NT2/D1 (cell line): ENCODE results near the gene MFNG.

ENCODE experiments used
- YY1 ChIP-seq: IDR thresholded peaks from 2 replicates; pipeline ENCODE4 v1.6.1; 2011; ENCODE audit not compliant: insufficient read length, insufficient read depth
- ZNF274 ChIP-seq: IDR thresholded peaks from 2 replicates; pipeline ENCODE4 v1.6.1; 2011; ENCODE audit warnings: mild to moderate bottlenecking, low read depth, low read length

- TF ChIP-seq YY1, result no peak
- TF ChIP-seq ZNF274, result no peak
Measured at GRCh38 chr22:37433786-37434185, 52.4 kb downstream of the MFNG start.
